ENCODE data around the gene FPGS.

DNA sequence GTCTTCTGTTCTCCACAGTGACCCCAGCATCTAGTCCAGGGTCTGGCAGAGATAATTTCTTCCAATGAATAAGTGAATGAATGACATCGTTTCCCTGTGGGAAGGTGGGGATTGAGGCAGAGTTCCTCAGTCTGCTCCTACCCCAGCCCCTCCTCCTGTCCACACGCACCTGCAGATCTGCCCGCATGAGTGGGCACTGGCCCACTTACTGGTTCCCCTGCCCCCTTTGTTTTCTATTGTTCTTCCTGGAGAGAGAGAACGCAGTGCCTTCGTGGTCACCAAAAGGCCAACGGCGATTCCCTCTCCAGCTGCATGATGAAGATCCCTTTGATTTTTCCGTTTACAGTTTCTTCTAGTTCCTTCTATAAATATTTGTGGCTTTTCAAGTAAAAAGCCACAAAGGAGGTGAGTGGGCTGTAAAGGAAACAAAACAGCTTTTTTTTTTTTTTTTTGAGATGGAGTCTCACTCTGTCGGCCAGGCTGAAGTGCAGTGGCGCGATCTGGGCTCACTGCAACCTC lies 5.8 kb upstream of the FPGS start:
- TF ChIP-seq EHMT2 (IDR thresholded peaks at IDR 0.05; ENCODE audit: low read depth) (no peak), ESRRA (IDR thresholded peaks at IDR 0.05; ENCODE audit: borderline replicate concordance, low read length) (no peak)

Measured in A549 (cell line).